ENCODE measurements around the gene BMP7.

GRCh38 chr20:57315083-57315975 lies 48.9 kb upstream of the BMP7 start:
- TF ChIP-seq, protein P1, sequence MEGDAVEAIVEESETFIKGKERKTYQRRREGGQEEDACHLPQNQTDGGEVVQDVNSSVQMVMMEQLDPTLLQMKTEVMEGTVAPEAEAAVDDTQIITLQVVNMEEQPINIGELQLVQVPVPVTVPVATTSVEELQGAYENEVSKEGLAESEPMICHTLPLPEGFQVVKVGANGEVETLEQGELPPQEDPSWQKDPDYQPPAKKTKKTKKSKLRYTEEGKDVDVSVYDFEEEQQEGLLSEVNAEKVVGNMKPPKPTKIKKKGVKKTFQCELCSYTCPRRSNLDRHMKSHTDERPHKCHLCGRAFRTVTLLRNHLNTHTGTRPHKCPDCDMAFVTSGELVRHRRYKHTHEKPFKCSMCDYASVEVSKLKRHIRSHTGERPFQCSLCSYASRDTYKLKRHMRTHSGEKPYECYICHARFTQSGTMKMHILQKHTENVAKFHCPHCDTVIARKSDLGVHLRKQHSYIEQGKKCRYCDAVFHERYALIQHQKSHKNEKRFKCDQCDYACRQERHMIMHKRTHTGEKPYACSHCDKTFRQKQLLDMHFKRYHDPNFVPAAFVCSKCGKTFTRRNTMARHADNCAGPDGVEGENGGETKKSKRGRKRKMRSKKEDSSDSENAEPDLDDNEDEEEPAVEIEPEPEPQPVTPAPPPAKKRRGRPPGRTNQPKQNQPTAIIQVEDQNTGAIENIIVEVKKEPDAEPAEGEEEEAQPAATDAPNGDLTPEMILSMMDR (conservative IDR thresholded peaks at IDR 0.05), result no peak
- no peak for TF ChIP-seq EZH2 (IDR thresholded peaks at IDR 0.05; ENCODE audit: low read depth)
